ENCODE results near the gene JDP2.
"Not testable (repeated sequence)": the region's sequence is repeated elsewhere in the genome, so short reads cannot be mapped to it uniquely, and the experiment has no call there.

Gene JDP2, protein sequence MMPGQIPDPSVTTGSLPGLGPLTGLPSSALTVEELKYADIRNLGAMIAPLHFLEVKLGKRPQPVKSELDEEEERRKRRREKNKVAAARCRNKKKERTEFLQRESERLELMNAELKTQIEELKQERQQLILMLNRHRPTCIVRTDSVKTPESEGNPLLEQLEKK

DNA sequence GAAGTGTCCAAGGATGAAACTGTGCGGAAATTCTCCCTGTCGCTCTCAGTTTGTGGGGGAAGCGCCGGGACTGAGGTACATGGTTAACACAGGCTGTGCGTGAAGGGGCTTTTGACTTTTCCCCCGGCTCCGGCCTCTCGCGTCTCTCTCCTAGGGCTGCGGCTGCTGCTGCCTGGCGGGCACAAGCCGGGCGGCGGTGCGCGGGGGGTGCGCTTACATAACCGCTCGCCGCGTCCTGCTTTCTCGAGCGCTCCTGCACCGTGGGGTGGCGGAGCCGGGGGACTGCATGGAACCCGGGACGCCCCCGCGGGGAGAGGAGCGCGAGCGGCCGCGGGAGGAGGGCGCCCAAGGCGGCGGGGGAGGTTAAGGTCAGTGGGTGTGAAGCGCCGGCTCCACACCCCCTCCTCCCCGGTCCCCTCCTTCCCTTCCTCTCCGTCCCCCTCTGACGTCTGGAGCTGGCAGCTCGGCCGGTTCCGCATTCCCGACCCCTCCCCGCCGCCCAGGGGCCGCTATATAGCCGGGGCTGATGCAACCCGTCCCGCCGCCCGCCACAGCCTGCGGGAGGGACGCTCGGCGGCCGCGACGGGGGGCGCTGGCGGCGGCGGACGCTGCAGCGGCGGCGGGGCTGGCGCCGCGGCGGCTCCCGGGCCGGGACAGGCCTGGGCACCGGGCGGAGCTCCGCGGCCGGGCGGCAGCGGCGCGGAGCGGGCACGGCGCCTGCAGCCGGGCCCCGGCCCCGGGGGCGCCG, at the start of gene JDP2:
JDP2 (plus strand) TSS at position 541 of the 748 bp plus-strand sequence. CDS start 9,899 bp downstream, outside the sequence.
- no peak for DNase-seq

DNA sequence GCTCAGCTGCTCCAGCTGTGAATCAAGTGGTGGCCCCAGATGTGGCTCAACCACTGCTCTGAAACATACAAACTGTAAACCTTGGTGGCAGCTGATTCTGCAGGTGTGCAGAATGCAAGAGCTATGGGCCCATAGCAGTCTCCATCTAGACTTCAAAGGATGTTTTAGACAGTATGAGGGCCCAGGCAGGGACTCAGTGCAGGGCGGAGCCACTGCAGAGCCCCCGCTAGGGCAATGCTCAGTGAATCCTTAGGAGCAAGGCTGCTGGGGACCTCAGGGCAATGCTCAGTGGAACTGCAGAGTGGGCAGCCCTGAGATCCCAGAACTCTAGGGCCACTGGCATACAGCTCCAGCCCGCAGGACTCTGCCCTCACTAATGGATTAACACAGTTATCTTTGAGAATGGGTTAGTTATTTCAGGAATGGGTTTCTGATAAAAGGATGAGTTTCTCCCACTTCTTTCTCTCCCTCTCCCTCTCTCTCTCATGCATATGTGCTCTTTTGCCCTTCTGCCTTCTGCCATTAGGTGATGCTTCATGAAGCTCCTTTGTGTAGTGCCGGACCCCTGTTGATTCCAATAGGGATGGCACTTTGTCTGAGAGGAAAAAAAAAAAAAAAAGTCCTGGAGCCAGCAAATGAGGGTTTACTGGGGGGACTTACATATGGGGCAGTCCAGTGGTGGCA, 48.4 kb upstream of the JDP2 start:
- DNase-seq: no peak

DNA sequence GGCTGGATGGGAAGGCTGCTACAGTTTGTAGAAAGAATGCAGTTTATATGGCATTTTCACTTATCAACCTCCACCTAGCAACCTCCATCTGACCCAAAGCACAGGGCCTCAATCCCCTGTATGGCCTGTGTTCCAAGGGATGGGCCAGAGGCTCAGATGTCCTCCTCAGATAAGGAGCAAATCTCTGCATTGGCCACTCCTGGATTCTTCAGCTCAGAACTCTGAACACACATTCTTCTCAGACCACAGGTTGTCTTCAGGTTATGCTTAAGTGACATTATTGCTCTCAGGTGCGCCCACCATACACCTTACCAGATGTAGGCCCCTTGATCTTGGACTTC, 47.9 kb upstream of the JDP2 start:
- no peak for DNase-seq

DNA sequence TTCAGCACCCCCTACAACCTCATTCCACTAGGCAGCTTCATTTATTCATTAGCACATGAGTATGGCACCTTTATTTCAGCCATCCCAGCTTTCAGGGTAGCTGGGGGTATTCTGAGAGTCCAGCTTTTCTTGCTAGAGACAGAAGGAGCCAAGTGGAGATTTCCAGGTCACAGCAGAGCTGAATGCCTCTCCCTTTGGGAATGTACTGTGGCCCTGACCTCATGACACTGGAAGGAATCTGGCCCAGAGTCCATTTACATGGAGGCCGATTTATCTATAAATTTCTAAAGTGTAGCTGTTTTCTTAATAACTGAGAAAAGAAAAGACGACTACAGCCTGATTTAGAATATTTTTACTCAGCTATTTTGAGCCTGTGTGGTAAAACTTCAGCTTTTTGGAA, 47.2 kb upstream of the JDP2 start:
- no peak for DNase-seq

DNA sequence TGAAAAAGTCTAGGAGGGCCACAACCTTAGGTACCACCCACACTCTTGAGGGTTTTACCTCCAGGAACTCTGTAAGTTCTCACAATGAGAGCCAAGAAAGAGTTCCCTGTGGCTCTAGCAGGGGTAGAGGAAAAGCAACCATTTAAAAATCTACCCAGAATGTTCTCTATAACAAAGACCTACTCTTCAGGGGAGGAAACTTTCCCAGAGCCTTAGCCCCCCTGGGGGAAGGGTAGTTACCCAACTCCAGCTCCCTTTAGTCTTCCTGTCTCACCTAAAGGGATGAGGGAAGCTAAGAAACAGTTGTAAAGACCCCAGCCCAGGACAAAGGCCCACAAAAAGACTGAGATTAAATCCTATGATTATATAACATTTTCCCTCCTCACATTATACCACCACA, 46.2 kb upstream of the JDP2 start:
- DNase-seq: no peak

DNA sequence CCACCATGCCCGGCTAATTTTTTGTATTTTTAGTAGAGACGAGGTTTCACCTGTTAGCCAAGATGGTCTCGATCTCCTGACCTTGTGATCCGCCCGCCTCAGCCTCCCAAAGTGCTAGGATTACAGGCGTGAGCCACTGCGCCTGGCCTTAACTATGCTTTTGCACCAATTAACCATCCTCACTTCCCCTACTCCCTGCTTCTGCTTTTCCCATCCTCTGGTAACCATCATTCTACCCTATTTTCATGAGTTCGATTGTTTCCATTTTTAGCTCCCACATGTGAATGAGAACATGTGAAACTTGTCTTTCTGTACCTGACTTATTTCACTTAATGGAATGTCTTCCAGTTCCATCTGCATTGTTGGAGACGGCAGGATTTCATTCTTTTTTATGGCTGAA, 44.6 kb upstream of the JDP2 start:
- DNase-seq: not testable (repeated sequence)

DNA sequence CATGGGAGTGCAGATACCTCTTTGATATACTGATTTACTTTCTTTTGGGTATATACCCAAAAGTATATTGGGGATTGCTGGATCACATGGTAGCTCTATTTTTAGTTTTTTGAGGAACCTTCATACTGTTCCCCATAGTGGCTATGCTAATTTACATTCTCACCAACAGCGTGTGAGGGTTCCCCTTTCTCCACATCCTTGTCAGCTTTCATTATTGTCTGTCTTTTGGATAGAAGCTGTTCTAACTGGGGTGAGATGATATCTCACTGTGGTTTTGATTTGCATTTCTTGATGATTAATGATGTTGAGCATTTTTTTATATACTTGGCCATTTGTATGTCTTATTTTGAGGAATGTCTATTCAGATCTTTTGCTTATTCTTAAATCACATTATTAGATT, 44.1 kb upstream of the JDP2 start:
- no peak for DNase-seq

DNA sequence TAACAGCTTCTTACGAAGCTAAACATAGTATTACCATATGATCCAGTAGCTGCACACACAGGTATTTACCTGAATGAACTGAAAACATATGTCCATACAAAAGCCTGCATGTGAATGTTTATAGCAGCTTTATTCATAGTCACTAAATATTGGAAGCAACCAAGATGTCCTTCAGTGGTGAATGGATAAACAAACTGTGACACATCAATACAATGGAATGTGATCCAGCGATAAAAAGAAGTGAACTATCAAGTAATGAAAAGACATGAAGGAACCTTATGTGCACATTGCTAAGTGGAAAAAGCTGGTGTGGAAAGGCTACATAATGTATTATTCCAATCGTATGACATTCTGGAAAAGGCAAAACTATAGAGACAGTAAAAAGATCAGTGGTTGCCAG, 38.1 kb upstream of the JDP2 start:
- DNase-seq: no peak

DNA sequence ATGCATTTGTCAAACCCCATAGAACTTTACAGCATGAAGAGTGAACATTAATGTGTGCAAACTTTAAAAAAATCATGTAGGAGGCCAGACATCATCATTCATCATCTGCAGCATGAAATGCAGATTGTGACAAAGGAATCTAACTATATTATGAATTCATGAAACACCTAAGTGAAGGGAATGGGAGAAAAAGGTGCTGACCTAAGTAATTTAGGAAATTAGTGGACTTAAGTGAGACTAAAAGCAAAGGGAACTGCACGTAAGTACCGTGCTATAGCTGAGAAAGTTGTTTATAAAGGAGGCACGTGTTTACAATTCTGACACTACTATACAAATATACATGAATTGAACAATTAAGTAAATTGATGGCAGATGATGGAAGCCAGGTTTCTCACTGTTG, 37.6 kb upstream of the JDP2 start:
- no peak for DNase-seq

DNA sequence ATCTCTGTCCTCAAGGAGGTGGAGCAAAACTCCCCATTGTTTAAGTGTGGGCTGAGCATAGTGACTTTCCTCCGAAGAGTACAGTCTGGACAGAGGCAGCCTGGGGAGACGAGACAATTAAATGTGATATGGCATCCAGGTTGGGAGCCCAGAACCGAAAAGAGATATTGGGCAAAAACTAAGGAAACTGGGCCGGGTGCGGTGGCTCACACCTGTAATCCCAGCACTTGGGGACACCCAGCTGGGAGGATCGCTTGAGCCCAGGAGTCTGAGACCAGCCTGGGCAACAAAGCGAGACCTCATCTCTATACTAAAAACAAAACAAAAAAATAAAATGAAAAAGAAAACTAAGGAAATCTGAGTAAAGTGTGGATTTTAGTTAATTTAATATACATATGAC, 35.9 kb upstream of the JDP2 start:
- no peak for DNase-seq

DNA sequence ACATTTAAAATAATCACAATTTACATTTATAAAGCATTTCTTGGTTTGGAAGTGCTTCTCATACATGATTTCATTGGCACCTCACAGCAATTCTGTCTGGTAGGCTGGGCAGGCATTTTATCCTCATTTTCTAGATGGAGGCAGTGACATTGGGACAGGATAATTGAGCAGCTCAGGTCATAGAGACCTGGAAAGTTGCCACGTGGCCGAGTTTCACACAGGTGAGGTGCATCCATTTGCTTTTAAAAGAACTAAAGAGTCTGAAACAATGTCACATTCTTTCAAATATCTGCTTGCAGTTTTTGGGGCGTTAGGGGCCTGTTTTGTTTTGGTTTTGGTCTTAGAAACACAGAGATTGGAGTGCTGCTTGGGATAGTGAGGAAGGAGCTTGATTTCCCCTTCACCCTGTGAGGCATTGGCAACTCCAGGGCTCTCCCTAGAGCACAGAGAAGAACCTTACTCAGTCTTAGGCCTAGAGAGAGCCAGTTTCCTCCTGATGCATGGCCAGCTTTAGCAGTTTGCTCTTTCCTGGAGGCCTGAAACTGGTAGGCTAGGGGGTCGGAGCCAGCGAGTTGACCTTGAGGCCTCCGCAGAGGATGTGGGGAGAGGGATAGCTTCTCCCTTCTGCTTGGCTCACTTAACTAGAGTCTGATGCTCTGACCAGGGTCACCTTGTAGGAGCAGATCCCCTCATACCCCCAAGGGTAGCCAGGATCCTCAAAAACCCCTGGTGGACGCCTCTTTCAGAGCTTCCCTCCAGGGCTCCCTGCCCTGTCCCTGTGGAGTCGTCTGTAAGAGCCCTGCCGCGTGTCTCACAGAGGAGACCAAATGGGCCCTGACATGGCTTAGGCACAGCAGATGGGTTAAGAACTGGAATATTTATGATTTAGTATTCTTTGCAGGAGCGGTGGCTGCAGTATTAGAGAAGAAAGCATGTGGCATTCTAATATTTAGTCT, 34.9 kb upstream of the JDP2 start:
- no peak for DNase-seq

DNA sequence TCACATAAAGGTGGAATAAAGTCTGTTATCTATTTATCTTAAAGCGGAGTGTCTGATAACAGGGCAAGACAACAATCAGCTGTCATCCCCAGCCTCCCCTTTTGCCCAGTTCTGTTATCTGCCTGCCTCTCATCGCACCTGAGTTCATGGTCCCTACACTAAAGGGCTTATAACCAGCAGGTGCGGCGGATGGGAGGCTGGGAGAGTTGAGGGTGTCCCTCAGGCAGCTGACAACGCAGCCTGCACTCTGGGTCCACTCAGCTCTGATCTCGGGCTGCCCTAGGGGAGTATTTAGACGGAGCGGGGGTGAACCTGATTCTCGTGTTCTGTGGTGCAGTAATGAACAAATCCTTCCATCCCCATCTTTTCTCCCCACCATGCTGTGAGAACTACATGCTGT, 34.0 kb upstream of the JDP2 start:
- no peak for DNase-seq

DNA sequence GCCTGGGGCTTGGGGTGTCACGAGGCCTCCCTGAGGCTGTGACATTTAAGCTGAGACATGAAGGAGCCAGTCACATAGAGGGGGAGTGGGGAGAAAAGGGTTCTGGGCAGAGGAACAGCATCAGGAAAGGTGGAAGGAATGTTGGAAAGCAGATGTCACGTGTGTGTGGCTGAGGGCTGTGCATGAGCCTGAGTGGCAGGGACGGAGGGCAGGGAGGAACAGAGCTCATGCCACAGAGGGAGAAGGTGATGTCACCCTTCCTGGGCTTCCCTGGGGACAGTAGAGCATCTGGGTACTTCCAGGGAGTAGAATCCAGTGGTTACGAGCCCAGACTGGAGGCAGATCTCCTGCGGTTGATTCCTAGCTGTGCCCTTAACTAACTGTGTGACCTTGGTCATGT, 32.0 kb upstream of the JDP2 start:
- DNase-seq: no peak

DNA sequence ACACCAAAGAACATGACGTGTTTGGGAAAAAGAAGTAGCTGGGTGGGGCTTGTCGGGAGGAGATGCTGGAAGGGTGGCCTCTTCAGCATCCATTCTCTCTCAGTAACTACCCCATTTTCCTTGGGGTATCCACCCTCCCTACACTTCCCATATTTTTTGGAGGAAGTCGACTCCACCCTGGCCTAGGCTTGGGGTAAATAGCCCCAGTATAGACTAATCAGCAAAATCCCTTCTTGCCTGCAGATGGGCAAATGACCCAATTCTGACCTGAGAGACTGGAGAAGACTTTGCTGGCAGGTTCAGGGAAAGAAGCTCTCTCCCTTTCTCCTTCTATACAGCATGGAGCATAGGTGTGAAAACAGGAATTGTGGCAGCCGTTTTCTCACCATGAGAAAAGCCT, 28.5 kb upstream of the JDP2 start:
- DNase-seq: no peak

DNA sequence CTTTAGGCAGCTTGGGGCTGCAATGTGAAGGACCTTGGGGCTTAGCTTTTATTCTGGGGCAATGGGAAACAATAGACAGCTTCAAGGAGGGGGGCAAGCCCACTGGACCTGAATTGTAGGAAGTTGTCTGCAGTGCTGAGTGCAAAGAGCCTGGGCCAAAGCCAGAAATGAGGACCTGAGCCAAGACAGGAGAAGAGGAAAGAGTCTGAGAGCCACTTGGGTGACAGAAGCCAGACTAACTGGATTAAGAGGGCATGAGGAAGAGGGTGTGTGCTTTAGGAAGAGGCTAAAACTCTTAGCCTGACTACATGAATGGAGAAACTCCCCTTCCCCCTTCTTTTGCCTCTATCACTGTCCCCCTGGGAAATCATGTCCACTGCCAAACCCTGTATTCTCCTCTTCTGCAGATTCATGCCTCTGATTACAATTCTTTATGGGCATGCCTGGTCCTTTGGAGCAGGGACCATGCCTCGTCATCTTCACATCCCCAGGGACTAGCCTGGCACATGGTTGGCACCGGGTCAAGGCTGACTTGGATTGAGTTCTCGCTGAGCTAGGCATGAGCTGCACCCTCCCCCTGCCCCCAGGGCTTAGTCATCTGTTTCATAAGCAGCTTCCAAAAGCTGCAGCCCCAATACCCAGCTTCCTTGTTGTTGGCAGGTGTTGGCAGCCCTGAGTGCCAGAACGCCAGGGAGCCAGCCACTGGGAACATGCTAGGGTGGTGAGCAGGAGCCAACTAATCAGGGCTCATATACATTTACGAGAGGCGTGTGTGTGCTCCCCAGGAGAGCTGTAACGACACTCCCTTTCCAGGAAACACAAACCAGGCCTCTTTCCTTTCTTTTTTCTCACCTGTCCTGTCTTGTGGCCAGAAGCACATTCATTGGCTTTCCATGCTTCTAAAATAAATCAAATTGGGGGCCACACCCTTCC, 27.7 kb upstream of the JDP2 start:
- DNase-seq: no peak

DNA sequence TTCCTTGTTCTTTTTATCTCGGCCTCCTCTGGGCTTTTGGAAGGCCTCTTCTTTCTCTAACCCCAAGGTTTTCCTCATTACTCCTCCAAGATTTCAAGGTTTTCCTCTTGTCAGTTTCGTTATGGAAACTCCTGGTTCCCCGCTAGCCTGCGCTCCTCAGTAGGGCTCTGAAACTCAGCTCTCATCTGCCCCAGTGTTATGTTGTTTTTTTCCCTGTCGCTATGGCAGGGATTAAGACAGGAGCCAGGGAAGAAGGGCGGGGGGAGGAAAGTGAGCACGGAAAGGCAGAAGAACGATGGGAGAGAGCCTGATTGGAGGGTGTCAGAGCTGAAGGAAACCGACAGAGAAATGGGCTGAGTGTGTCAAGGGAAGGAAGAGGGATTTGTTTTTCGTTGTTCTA, 26.5 kb upstream of the JDP2 start:
- no peak for DNase-seq

DNA sequence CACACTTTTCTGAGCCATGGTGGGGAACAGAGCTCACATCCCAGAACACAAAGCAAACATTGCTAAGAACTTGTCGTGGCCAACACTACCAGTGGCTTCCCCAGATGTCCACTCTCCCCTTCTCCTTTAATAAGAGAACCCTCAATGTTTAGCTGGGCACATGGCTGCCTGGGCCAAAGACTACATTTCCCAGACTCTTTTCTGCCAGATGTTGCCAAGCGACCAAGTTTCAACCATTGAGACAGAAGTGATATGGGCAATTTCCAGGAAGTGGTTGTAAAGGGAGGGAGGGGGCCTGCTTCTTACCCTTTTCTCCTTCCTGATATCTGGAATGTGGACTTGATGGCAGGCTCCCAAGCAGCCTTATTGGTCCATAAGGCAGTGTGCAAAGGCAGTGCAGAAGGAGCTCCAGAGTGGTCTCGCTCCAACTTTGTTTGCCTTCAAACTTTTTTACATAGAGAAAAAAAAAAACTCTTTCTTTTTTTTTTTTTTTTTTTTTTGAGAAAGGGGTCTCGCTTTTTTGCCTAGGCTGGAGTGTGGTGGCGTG, 24.9 kb upstream of the JDP2 start:
- no peak for DNase-seq

DNA sequence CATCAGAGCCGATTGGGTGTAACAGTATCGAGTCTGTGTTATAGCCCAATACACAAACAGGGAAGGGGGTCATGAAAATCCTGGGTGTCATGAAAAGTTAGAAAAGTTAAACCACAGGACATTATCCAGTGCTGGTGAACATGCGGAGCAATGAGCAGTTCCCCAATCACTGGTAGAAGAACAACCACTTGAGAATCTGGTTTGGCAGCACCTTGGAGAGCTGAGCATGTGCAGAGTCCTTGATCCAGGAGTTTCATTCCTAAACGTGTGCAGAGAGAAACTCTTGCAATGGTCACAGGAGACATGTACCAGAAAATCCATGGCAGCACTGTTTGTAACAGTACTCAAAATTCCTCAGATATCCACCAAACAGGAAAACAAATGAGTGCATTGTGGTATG, 23.0 kb upstream of the JDP2 start:
- DNase-seq: no peak

DNA sequence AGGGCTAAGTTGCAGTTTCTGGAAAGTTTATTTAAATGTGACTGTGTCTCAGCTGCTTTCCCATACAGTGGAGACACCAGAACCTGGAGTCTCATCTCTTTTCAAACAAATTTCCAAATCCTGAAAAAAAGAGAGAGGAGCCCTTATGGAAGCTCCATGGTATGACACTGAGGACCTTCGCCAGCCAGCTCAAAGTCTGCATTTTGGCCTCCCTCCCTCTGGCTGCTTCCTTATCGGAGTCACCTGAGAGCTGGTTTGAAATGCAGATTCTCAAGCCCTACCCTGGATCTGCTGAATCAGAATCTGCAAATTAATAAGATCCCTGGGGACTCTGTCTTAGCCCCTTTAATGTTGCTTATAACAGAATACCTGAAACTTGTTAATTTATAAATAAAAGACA, 21.7 kb upstream of the JDP2 start:
- no peak for DNase-seq

DNA sequence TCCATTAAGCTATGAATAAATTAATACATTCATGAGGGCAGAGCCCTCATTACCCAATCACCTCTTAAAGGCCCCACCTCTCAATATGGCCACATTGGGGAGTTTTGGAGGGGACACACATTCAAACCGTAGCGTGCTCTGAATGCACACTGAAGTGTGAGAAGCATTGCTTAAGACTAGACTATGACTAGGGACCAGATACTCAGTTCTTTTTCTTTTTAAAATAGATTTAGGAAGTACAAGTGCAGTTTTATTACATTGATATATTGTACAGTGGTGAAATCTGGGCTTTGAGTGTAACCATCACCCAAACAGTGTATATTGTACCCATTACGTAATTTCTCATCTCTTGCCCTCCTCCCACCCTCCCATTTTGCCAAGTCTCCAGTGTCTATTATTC, 21.0 kb upstream of the JDP2 start:
- DNase-seq: no peak

DNA sequence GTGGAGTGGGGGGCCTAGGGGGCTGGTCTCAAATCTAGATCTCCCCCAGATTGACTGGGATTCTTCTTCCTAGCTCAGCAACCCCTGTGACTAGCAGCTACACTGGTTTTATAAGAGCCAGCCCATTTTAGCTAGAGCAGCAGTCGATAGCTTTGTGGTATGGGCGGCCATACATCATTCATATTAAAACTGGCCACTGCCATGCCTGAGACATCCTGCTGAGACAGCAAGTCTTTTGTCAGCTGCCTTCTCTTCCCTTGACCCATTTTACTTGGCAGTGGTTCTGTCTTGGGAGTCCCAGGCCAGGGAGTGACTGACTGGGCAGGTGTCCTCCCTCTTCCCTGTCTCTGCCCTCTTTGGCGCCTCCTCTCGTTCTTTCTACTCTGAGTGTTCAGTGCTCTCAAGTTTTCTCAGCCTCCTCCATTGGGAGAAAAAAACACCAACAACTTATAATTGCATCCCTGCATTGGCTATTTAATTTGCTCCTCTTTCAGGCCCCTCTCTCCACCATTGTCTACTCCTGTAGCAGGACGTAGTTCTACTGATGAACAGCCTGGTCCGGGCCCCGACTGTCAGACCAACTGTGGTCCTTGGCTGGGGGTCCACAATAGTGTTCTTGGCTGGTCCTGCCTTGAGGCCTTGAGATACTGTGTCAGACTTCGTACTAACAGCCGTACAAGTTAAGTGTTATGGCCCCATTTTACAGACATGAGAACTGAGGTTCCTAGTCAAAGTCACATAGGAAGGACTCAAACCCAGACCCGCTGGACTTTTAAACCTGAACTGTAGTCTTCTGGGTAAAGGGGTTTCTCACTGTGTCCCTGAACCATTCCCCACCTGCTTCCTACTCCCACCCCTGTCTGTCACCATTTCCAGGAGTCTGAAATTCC, 18.3 kb upstream of the JDP2 start:
- DNase-seq: no peak

All from GOT3 (cell line).